ENCODE data around the gene PRR14L.

GRCh38 chr22:31733580-31734079, 16.3 kb downstream of the PRR14L start:
- TF ChIP-seq CTCF (IDR thresholded peaks at IDR 0.05; ENCODE audit: insufficient read depth, low read depth, low read length) (no peak), EZH2 (IDR thresholded peaks at IDR 0.05; ENCODE audit: insufficient read depth, low read length) (no peak)
